PC-3 (cell line): Measurements from ENCODE around the gene P2RX1. TPM values are rescaled to one million over a fixed set of nuclear protein-coding genes. Genes with fewer than 3 reads are reported as not detected.

Experiments
- ATAC-seq: fragments of 200-7000 bp; cut with Tn5 transposase; 2 replicates; pipeline ENCODE4 v1.9.1; 2020; ENCODE audit warnings: mild to moderate bottlenecking, moderate library complexity
- BruUV-seq: library from RNA; stranded (reverse); fragments of 400-500 nt; replicated peaks from 2 replicates; lab custom pipeline; 2021; lab: Mats Ljungman, UMichigan
- CTCF ChIA-PET: fragments of 300-600 bp; sonication (Branson Sonifier 250); formaldehyde crosslinking; loops from one replicate; lab custom pipeline; 2022; ENCODE audit warnings: antibody characterized with exemption; lab: Charles Lee
- POLR2A ChIA-PET: fragments of 300-600 bp; sonication (Branson Sonifier 250); formaldehyde crosslinking; loops from one replicate; lab custom pipeline; 2022; ENCODE audit warnings: antibody characterized with exemption; ENCODE audit not compliant: unreplicated experiment; lab: Charles Lee
- DNase-seq: peaks from one replicate; pipeline ENCODE4 v3.0.0-alpha.2; 2015
- H2AFZ ChIP-seq: fragments of 300-600 bp; sonication (generic); 2 replicates; pipeline ENCODE4 v1.6.0; 2016; ENCODE audit warnings: antibody characterized with exemption, low read length
- H3F3A ChIP-seq: fragments of 300-600 bp; sonication (generic); one replicate; pipeline ENCODE4 v1.6.0; 2017; ENCODE audit warnings: antibody characterized with exemption, low read length, control low read depth, mild to moderate bottlenecking; ENCODE audit not compliant: unreplicated experiment
- H3K27ac ChIP-seq: fragments of 300-600 bp; sonication (generic); 2 replicates; pipeline ENCODE4 v1.5.1; 2016; ENCODE audit warnings: mild to moderate bottlenecking, low read length
- H3K27me3 ChIP-seq: fragments of 300-600 bp; sonication (generic); 2 replicates; pipeline ENCODE4 v1.6.1; 2016; ENCODE audit warnings: low read length, mixed read lengths
- H3K36me3 ChIP-seq: fragments of 300-600 bp; sonication (generic); 2 replicates; pipeline ENCODE4 v1.6.1; 2016; ENCODE audit warnings: low read depth, mixed run types, low read length, mixed read lengths
- H3K4me1 ChIP-seq: fragments of 300-600 bp; sonication (generic); 2 replicates; pipeline ENCODE4 v1.5.1; 2016; ENCODE audit warnings: low read length; ENCODE audit not compliant: insufficient read depth
- H3K4me2 ChIP-seq: fragments of 300-600 bp; sonication (generic); 2 replicates; pipeline ENCODE4 v1.6.0; 2016; ENCODE audit warnings: low read length
- H3K4me3 ChIP-seq: fragments of 300-600 bp; sonication (generic); 2 replicates; pipeline ENCODE4 v1.5.1; 2016; ENCODE audit warnings: mild to moderate bottlenecking, low read length, mixed read lengths
- H3K79me2 ChIP-seq: fragments of 300-600 bp; sonication (generic); 2 replicates; pipeline ENCODE4 v1.6.1; 2017; ENCODE audit warnings: low read length, mixed read lengths
- H3K9ac ChIP-seq: fragments of 300-600 bp; sonication (generic); 2 replicates; pipeline ENCODE4 v1.6.0; 2016; ENCODE audit warnings: mild to moderate bottlenecking, low read length
- H3K9me2 ChIP-seq: fragments of 300-600 bp; sonication (generic); replicated peaks from 2 replicates; pipeline ENCODE4 v1.6.1; 2016; ENCODE audit warnings: mixed run types, low read length, mixed read lengths
- H3K9me3 ChIP-seq: fragments of 300-600 bp; sonication (generic); 2 replicates; pipeline ENCODE4 v1.6.1; 2016; ENCODE audit warnings: low read length, mixed read lengths
- H4K20me1 ChIP-seq: fragments of 300-600 bp; sonication (generic); 2 replicates; pipeline ENCODE4 v1.6.1; 2016; ENCODE audit warnings: low read length, mixed read lengths
- EZH2 ChIP-seq: fragments of 300-600 bp; sonication (generic); IDR thresholded peaks from one replicate; pipeline ENCODE4 v1.6.1; 2017; ENCODE audit warnings: antibody characterized with exemption, mild to moderate bottlenecking, low read length; ENCODE audit not compliant: unreplicated experiment
- EZH2phosphoT487 ChIP-seq: fragments of 300-600 bp; sonication (generic); IDR thresholded peaks from 2 replicates; pipeline ENCODE4 v1.6.1; 2018; ENCODE audit warnings: mild to moderate bottlenecking, antibody characterized with exemption, low read length, borderline replicate concordance
- intact Hi-C: fragments of 100-400 bp; cut with micrococcal nuclease; formaldehyde crosslinking; loops from 2 replicates; pipeline ENCODE4 v1.9.0; 2023
- total RNA-seq: library from RNA; depleted of rRNA; stranded (reverse); fragments of >200 nt; gene quantifications from 2 replicates; pipeline ENCODE4 v1.2.3, GENCODE V29; 2014
- TF ChIP-seq, protein P1 (sequence below): fragments of 300-600 bp; sonication (generic); conservative IDR thresholded peaks from 2 replicates; pipeline ENCODE4 v1.5.1; 2017; ENCODE audit warnings: antibody characterized with exemption, low read depth, mild to moderate bottlenecking, low read length

The P2RX1 gene
- total RNA-seq, 1 experiment from 2014 or later: not detected

DNA sequence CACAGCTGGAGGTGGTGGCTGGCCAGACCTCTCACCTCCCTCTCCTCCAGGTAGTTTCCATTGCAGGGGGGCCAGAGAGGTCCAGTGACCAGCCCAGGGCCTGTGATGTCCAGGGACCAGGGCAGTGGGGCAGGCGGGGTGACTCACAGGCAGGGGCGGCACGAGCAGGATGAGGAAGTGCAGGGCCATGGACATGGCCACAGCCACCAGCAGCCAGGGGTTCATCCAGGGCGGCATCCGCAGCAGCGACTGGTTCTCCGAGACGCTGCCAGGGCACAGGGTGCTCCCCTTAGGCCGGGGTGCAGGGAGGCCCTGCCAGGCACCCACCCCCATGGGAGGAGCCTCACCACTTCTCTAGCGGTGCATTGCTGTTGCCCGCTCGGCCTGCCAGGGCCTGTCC is 12.9 kb upstream of the P2RX1 start:
- ChIA-PET POLR2A (no interaction called here), CTCF (no interaction called here)
- Histone ChIP-seq H3K4me3 (no peak overlapping the region), H4K20me1 (no peaks in the 10 kb centered on the region), H3K9me3 (no peaks in the 10 kb centered on the region), H3K4me1 (no peaks in the 10 kb centered on the region), H2AFZ (no peak overlapping the region), H3K4me2 (no peak overlapping the region), H3K27me3 (no peaks in the 10 kb centered on the region), H3K27ac (no peak overlapping the region), H3K79me2 (no peaks in the 10 kb centered on the region), H3K9ac (no peak overlapping the region), H3F3A (no peaks in the 10 kb centered on the region), H3K9me2 (no peaks in the 10 kb centered on the region), H3K36me3 (no peaks in the 10 kb centered on the region)
- TF ChIP-seq EZH2: no peak
- TF ChIP-seq, protein P1, sequence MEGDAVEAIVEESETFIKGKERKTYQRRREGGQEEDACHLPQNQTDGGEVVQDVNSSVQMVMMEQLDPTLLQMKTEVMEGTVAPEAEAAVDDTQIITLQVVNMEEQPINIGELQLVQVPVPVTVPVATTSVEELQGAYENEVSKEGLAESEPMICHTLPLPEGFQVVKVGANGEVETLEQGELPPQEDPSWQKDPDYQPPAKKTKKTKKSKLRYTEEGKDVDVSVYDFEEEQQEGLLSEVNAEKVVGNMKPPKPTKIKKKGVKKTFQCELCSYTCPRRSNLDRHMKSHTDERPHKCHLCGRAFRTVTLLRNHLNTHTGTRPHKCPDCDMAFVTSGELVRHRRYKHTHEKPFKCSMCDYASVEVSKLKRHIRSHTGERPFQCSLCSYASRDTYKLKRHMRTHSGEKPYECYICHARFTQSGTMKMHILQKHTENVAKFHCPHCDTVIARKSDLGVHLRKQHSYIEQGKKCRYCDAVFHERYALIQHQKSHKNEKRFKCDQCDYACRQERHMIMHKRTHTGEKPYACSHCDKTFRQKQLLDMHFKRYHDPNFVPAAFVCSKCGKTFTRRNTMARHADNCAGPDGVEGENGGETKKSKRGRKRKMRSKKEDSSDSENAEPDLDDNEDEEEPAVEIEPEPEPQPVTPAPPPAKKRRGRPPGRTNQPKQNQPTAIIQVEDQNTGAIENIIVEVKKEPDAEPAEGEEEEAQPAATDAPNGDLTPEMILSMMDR: no peak
- TF ChIP-seq EZH2phosphoT487: no peak
- intact Hi-C loops: no loop called here
- BruUV-seq: no TSS peak
- DNase-seq: no peak
- ATAC-seq: no peak

DNA sequence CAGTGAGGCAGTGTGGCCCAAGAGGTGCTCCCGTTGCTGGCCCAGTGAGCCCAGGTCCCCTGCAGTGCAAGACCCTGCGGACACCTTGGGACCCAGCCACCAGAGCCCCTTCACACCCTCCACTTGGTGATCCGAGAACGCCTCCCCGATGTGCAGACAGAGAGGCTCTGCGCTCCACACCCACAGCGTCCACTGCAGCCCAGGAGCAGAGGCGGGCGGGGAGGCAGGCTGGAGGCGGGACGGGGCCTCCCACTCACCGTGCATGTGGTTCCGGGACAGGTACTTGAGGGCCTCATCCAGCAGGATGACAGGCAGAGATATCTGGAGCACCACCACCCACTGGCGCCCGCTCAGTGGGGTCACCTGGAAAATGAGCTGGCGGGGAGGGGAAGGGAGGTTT is 12.1 kb upstream of the P2RX1 start:
- H3K27me3 ChIP-seq: no peaks in the 10 kb centered on the region
- H3F3A ChIP-seq: no peaks in the 10 kb centered on the region
- CTCF ChIA-PET: no interaction called here
- POLR2A ChIA-PET: no interaction called here
- no peak overlapping the region for H3K4me3 ChIP-seq
- no peak for DNase-seq
- no peaks in the 10 kb centered on the region for H3K4me1 ChIP-seq
- no peaks in the 10 kb centered on the region for H4K20me1 ChIP-seq
- H3K79me2 ChIP-seq: no peaks in the 10 kb centered on the region
- H3K36me3 ChIP-seq: no peaks in the 10 kb centered on the region
- no peaks in the 10 kb centered on the region for H3K9me3 ChIP-seq
- H3K27ac ChIP-seq: no peak overlapping the region
- TF ChIP-seq EZH2phosphoT487 (no peak), EZH2 (no peak)
- TF ChIP-seq, protein P1: no peak
- intact Hi-C loops: no loop called here
- no TSS peak for BruUV-seq
- no peak for ATAC-seq
- H3K9me2 ChIP-seq: no peaks in the 10 kb centered on the region
- H2AFZ ChIP-seq: no peak overlapping the region
- no peak overlapping the region for H3K9ac ChIP-seq
- H3K4me2 ChIP-seq: no peak overlapping the region

DNA sequence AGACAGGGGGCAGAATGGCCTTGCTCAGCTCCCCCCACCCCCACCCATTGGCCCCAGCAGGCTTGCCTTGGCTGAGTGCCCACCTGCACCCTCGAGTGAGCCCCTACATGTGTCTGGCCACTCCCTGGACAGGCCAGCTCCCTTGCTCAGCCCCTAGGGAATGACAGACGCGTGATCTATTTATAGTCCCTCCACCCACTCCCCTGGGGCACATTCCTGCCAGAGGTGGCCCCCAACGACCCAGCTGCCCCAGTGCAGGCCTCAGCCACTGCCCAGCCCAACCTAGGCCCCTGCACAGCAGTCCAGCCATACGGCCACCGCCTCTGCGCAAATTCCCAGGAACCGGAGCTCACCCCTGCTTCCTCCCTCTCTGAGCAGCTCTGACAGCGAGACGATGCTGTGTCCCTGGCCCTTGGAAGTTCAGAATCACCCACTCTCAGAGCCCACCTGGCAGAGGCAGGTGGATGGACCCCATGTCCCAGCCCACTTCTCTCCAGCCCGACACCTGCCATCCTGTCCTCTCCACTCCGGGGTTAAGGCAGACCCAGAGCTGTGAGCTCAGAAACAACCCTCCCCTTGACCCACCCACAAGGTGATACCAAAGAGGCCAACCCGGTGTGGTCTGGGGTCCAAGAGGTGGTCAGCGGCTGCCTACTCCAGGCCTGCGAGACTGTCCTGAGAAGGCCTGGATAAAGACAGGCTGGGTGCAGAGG is 11.5 kb upstream of the P2RX1 start:
- no peaks in the 10 kb centered on the region for H3K9me2 ChIP-seq
- ATAC-seq: no peak
- no peak overlapping the region for H3K9ac ChIP-seq
- no peak overlapping the region for H3K4me3 ChIP-seq
- no peaks in the 10 kb centered on the region for H3K79me2 ChIP-seq
- no peaks in the 10 kb centered on the region for H4K20me1 ChIP-seq
- no peaks in the 10 kb centered on the region for H3K27me3 ChIP-seq
- no peak overlapping the region for H3K27ac ChIP-seq
- no peaks in the 10 kb centered on the region for H3K4me1 ChIP-seq
- H3K36me3 ChIP-seq: no peaks in the 10 kb centered on the region
- TF ChIP-seq EZH2 (no peak), EZH2phosphoT487 (no peak)
- TF ChIP-seq, protein P1: no peak
- no peak overlapping the region for H2AFZ ChIP-seq
- intact Hi-C loops: no loop called here
- no TSS peak for BruUV-seq
- H3F3A ChIP-seq: no peaks in the 10 kb centered on the region
- H3K9me3 ChIP-seq: no peaks in the 10 kb centered on the region
- POLR2A ChIA-PET: no interaction called here
- no peak for DNase-seq
- no peak overlapping the region for H3K4me2 ChIP-seq
- CTCF ChIA-PET: no interaction called here
